HG02642 (cell line): ENCODE measurements around the gene OLFM1.
"Not testable (repeated sequence)": the region's sequence is repeated elsewhere in the genome, so short reads cannot be mapped to it uniquely, and the experiment has no call there.

Experiments
- ATAC-seq: cut with Tn5 transposase; IDR thresholded peaks from one replicate; pipeline ENCODE4 v1.9.1; 2021; ENCODE audit warnings: mild to moderate bottlenecking; ENCODE audit not compliant: unreplicated experiment, poor library complexity

OLFM1 gene

DNA sequence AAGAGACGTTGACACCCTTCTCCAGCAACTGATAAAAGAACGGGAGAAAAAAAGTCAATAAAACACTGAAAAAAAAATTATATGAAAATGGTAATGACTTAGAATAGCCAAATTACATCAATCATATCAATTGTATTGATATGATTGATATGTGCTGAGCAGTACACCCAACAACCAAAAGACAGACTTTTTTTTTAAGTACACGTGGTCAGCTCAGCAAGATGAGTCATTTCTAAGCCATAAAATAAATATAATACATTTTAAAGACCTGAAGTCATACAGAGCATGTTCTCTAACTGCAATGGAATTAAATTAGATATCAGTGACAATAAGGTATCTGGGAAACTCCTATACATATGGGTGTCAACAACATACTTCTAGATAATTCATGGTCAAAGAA, 30.9 kb upstream of the OLFM1 start:
- ATAC-seq: no peak

GRCh38 chr9:135060461-135061116, 26.9 kb upstream of the OLFM1 start:
- ATAC-seq: no peak

- no peak for ATAC-seq
Measured at GRCh38 chr9:135061441-135061840, 26.0 kb upstream of the OLFM1 start.

- no peak for ATAC-seq
Measured at GRCh38 chr9:135062254-135062653, 25.2 kb upstream of the OLFM1 start.

GRCh38 chr9:135063466-135063865, 24.0 kb upstream of the OLFM1 start:
- ATAC-seq: not testable (repeated sequence)

DNA sequence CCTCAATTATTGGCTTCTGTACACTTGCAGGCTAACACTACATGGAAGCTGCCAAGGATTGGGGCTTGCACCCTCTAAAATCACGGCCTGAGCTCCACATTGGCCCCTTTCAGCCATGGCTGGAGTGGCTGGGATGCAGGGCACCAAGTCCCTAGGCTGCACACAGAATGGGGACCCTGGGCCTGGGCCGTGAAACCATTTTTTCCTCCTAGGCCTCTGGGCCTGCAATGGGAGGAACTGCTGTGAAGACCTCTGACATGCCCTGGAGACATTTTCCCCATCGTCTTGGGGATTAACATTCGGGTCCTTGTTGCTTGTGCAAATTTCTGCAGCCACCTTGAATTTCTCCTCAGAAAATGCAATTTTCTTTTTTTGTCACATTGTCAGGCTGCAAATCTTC, 23.6 kb upstream of the OLFM1 start:
- not testable (repeated sequence) for ATAC-seq

DNA sequence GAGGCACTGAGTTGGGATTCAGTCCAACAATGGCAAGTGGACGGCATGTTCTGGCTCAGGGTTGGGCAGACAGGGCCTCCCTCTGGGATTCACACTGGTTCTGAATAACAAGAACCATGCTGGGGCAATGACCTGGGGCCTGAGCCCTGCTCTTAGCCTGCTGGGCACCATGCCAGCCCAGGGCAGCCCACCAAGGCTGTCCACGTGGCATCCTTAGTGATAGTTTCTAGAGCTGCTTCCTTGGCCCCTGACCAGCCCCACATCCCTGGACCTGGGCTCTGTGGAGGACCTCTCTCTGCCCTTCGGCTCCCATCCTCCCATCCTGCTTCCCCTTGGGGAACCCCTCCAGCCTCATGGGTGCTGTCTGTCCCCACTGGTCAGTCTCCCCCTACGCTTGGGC, 22.3 kb upstream of the OLFM1 start:
- ATAC-seq: no peak

DNA sequence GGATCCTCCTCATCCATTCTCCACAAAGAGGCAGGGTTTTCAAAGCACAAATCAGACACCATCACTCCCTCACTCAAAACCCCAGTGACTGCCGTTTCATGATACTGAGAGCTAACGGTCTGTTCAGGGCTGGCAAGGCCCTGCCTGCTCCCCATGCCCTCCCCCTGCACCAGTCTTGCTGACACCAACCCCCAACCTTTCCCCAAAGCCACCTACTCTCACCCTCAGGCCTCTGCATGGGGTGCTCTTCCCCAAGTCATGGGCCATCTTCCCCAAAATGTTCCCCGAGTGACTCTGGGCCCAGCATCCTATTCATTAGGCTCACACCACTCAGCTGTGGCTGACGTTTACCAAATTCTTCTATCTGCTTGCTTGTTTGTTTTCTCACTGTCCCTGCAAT, 21.7 kb upstream of the OLFM1 start:
- ATAC-seq: no peak

GRCh38 chr9:135066291-135066690, 21.2 kb upstream of the OLFM1 start:
- no peak for ATAC-seq

GRCh38 chr9:135067096-135067710, 20.3 kb upstream of the OLFM1 start:
- ATAC-seq: no peak

DNA sequence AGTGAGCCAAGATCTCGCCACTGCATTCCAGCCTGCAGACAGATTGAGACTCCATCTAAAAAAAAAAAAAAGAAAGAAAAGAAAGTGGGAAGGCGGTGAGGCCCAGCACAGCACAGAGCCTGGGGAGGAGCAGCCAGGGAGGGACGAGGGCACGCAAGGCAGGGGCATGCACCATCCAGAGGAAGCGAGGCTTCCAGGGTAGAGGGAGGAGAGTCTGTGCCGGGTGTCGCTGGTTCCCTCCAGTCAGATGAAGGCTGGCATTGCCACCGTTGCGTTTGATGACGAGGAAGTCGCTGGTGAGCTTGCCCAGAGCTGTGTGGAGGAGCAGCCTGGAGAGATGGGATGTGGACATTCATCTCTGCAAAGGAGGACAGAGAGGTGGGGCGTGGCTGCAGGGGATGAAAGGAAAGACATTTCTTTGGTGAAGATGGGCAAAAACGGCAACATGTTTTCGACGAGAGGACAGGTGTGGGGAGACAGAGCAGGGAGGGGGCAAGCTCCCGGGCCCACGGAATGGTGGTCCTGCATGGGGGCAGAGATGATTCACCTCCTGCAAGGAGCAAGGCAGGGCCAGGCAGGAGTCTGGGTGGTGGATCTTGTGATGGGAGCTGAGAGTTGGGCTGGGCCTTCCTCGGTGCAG, 18.6 kb upstream of the OLFM1 start:
- ATAC-seq: no peak

- ATAC-seq: no peak
Measured at GRCh38 chr9:135069558-135070197, 17.8 kb upstream of the OLFM1 start.

DNA sequence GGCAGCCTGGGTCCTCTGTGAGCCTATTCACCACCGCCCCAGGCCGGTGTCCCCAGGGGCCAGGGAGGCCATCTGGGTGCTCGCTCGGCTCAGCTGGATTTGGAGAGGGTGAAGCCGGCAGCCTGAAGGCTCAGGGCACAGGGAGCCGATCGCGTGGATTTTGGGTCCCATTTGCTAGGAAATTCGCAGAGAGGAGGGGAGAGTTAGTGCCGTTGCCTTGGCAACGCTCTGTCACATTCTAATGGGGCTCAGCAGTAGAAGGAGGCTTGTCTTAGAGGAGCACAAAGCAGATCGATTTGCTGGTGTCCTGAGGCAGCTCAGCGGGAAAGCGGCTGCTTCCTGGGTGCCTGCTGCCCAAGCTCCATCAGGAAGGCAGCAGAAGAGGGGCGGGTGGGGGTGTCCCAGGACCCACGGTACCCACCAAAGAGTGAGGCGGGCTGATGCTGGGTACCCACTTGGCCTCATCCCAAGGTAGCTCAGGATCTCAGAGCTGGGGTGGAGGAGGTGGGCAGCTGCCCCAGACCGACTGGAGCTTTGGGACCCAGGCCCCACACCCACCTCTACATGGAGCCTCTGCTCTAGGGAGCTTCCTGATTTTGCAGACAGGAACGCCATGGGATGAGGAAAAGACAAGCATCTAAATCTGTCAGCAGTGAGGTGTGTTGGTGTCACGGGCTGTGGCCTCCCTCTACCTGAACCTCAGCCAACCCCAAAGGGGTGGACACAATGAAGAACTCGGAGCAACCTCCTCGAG, 17.1 kb upstream of the OLFM1 start:
- no peak for ATAC-seq

GRCh38 chr9:135070964-135071735, 16.3 kb upstream of the OLFM1 start:
- no peak for ATAC-seq

DNA sequence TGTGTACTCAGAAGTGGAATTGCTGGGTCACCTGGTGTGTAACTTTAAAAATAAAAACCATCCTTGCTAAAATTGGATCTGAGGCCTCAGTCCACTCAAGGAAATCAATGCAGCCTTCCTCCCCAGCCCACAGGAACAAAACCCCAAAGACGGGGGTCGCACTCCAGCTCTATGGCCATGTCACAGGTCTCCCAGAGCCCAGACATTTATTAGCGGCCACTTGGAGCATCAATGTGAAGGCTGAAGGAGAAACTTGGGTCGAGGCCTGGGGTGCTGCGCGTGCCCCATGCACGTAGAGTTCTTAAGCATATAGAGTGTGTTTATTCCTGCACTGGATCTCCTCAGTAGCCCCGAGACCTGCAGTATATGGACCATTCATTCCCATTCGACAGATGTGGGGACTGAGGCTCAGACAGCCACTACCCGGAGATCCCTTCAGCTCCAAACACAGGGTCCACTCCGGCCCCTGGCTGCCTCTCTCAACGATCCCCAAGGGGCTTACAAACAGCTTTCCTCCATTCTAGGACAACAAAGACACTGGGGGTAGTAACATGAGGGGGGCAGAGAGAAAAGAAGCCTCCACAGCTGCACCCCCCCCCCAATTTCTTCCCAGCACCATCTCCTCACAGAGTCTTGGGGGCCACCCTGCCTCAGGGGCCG, 14.3 kb upstream of the OLFM1 start:
- ATAC-seq: no peak

- ATAC-seq: no peak
Measured at GRCh38 chr9:135073741-135074305, 13.6 kb upstream of the OLFM1 start.

GRCh38 chr9:135074354-135075233, 12.9 kb upstream of the OLFM1 start:
- no peak for ATAC-seq
